NT2/D1 (cell line): ENCODE data around the gene CSTF2T.

Experiments
- SUZ12 ChIP-seq: IDR thresholded peaks from 2 replicates; pipeline ENCODE4 v1.6.1; 2011; ENCODE audit not compliant: insufficient read length, insufficient read depth; ENCODE audit errors: extremely low read depth
- YY1 ChIP-seq: IDR thresholded peaks from 2 replicates; pipeline ENCODE4 v1.6.1; 2011; ENCODE audit not compliant: insufficient read length, insufficient read depth

DNA sequence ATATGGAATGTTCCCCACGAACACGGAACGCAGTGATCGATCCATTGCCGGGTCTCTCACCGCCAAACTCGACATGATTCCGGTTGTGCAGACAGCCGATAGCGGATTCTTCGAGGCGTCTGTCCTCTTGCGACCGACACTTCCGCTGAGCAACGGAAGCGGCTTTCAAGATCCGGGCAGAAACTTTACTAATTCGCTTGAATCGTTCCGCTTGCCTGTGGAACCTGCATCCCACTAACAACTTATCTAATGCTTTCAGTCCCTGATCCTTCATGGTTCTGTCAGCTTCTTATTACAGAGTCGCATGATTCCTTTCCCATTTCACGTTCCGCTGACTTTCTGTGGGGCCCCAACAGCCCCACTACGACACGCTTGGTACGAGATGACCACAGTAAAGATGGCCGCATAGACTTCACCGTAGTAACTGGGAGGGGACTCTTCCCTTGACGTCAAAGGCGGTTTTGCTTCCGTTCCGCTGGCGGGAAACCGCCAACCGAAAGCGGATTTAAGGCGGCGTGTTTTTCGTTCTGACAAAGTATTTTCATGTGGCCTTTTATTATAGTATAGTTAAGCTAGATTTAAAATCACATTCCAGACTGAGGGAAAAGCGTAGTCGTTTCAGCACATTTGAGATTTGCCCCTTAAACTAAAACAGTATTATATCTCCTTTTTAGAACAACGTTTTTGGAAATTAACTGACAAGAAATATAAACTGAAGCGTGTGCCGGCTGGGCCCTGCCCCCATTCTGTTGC lies at the start of gene CSTF2T:
- TF ChIP-seq YY1 (peak; percentile 89), SUZ12 (no peak)
